Ishikawa (cell line): Measurements from ENCODE around the gene BCR.

Experiments
- CEBPB ChIP-seq: IDR thresholded peaks from 2 replicates; pipeline ENCODE4 v1.6.1; 2012
- CREB1 ChIP-seq: IDR thresholded peaks from 2 replicates; pipeline ENCODE4 v1.6.1; 2012; ENCODE audit warnings: low read depth
- EGR1 ChIP-seq: IDR thresholded peaks from 2 replicates; pipeline ENCODE4 v1.6.1; 2012
- EP300 ChIP-seq: IDR thresholded peaks from 2 replicates; pipeline ENCODE4 v1.6.1; 2012; ENCODE audit warnings: borderline replicate concordance
- FOXM1 ChIP-seq: IDR thresholded peaks from 2 replicates; pipeline ENCODE4 v1.6.1; 2012; ENCODE audit warnings: low read depth, borderline replicate concordance
- MAX ChIP-seq: IDR thresholded peaks from 2 replicates; pipeline ENCODE4 v1.6.1; 2012
- NFIC ChIP-seq: IDR thresholded peaks from 2 replicates; pipeline ENCODE4 v1.6.1; 2012
- RAD21 ChIP-seq: IDR thresholded peaks from 2 replicates; pipeline ENCODE4 v1.6.1; 2012; ENCODE audit warnings: low read depth
- REST ChIP-seq: IDR thresholded peaks from 2 replicates; pipeline ENCODE4 v1.6.1; 2012; ENCODE audit warnings: low read depth, mild to moderate bottlenecking
- TAF1 ChIP-seq: IDR thresholded peaks from 2 replicates; pipeline ENCODE4 v1.6.1; 2012; ENCODE audit warnings: low read depth, mild to moderate bottlenecking
- TCF12 ChIP-seq: IDR thresholded peaks from 2 replicates; pipeline ENCODE4 v1.6.1; 2012; ENCODE audit warnings: low read depth
- TEAD4 ChIP-seq: IDR thresholded peaks from 2 replicates; pipeline ENCODE4 v1.6.1; 2012
- USF1 ChIP-seq: IDR thresholded peaks from 2 replicates; pipeline ENCODE4 v1.6.1; 2012
- YY1 ChIP-seq: IDR thresholded peaks from 2 replicates; pipeline ENCODE4 v1.6.1; 2012; ENCODE audit warnings: low read depth
- ZBTB7A ChIP-seq: IDR thresholded peaks from 2 replicates; pipeline ENCODE4 v1.6.1; 2012; ENCODE audit warnings: low read depth

The BCR gene

GRCh38 chr22:23228503-23228902, 48.2 kb downstream of the BCR start:
- no peak for TF ChIP-seq EGR1
- TF ChIP-seq EP300 = no peak
- no peak for TF ChIP-seq YY1
- TF ChIP-seq MAX = no peak
- TF ChIP-seq ZBTB7A = no peak
- no peak for TF ChIP-seq RAD21

GRCh38 chr22:23229646-23230045, 49.3 kb downstream of the BCR start:
- TF ChIP-seq FOXM1 = no peak
- TF ChIP-seq EP300 = no peak
- TF ChIP-seq TAF1 = no peak
- TF ChIP-seq USF1 = no peak
- no peak for TF ChIP-seq TEAD4
- no peak for TF ChIP-seq CEBPB
- TF ChIP-seq REST = no peak
- no peak for TF ChIP-seq ZBTB7A
- no peak for TF ChIP-seq TCF12
- TF ChIP-seq YY1 = no peak
- TF ChIP-seq CREB1 = no peak
- TF ChIP-seq NFIC = no peak
- no peak for TF ChIP-seq MAX

GRCh38 chr22:23230348-23231068, 50.2 kb downstream of the BCR start:
- no peak for TF ChIP-seq EP300

GRCh38 chr22:23231471-23232093, 51.3 kb downstream of the BCR start:
- TF ChIP-seq CREB1 (no peak), USF1 (no peak), CEBPB (no peak), EP300 (no peak), TEAD4 (no peak), MAX (no peak), RAD21 (no peak), ZBTB7A (no peak), REST (no peak), NFIC (no peak), TAF1 (no peak), FOXM1 (no peak), YY1 (no peak), EGR1 (no peak), TCF12 (no peak)

GRCh38 chr22:23232094-23232905, 52.0 kb downstream of the BCR start:
- TF ChIP-seq CEBPB (no peak), TCF12 (no peak), RAD21 (no peak), YY1 (no peak), ZBTB7A (no peak), CREB1 (no peak), FOXM1 (no peak), TEAD4 (no peak), USF1 (no peak), MAX (no peak)
